ENCODE data around the gene INPPL1.
"Not testable (repeated sequence)": the region's sequence is repeated elsewhere in the genome, so short reads cannot be mapped to it uniquely, and the experiment has no call there.

The INPPL1 gene

GRCh38 chr11:72247584-72247983 is 23.0 kb downstream of the INPPL1 start:
- DNase-seq: no peak

GRCh38 chr11:72249961-72250360 is 25.4 kb downstream of the INPPL1 start:
- no peak for DNase-seq

- DNase-seq: no peak
Observed at GRCh38 chr11:72250661-72251464, 26.3 kb downstream of the INPPL1 start.

GRCh38 chr11:72251614-72252013 is 27.0 kb downstream of the INPPL1 start:
- DNase-seq: no peak

- DNase-seq: no peak
Observed at GRCh38 chr11:72253392-72253791, 28.8 kb downstream of the INPPL1 start.

GRCh38 chr11:72254299-72254993 is 29.9 kb downstream of the INPPL1 start:
- no peak for DNase-seq

- DNase-seq: no peak
Observed at GRCh38 chr11:72257570-72257969, 33.0 kb downstream of the INPPL1 start.

GRCh38 chr11:72259490-72259889 is 34.9 kb downstream of the INPPL1 start:
- no peak for DNase-seq

GRCh38 chr11:72260574-72260973 is 36.0 kb downstream of the INPPL1 start:
- DNase-seq: no peak

GRCh38 chr11:72263361-72263760 is 38.8 kb downstream of the INPPL1 start:
- no peak for DNase-seq

GRCh38 chr11:72265951-72266350 is 41.4 kb downstream of the INPPL1 start:
- no peak for DNase-seq

- DNase-seq: not testable (repeated sequence)
Observed at GRCh38 chr11:72266960-72267359, 42.4 kb downstream of the INPPL1 start.

GRCh38 chr11:72267956-72268617 is 43.5 kb downstream of the INPPL1 start:
- no peak for DNase-seq

- DNase-seq: no peak
Observed at GRCh38 chr11:72271980-72272379, 47.4 kb downstream of the INPPL1 start.

GRCh38 chr11:72274435-72274834 is 49.9 kb downstream of the INPPL1 start:
- no peak for DNase-seq

GRCh38 chr11:72278905-72279304 is 54.3 kb downstream of the INPPL1 start:
- DNase-seq: no peak

GRCh38 chr11:72280037-72280436 is 55.5 kb downstream of the INPPL1 start:
- no peak for DNase-seq

- no peak for DNase-seq
Observed at GRCh38 chr11:72280726-72281315, 56.3 kb downstream of the INPPL1 start.

GRCh38 chr11:72283947-72284346 is 59.4 kb downstream of the INPPL1 start:
- DNase-seq: no peak

GRCh38 chr11:72287293-72287692 is 62.7 kb downstream of the INPPL1 start:
- no peak for DNase-seq
